NOMO-1 (cell line): ENCODE results near the gene REXO5.
A peak's percentile ranks its signal among the peaks of the same experiment; 100 is the strongest.
"Not testable (repeated sequence)": the region's sequence is repeated elsewhere in the genome, so short reads cannot be mapped to it uniquely, and the experiment has no call there.

Source experiments
- DNase-seq, 2 experiments: peaks; one replicate each; lab custom pipeline; 2025; ENCODE audit not compliant: unreplicated experiment in 2 of 2; lab: John Stamatoyannopoulos, UW

The REXO5 gene

GRCh38 chr16:20846030-20846429 lies 39.7 kb downstream of the REXO5 start:
- DNase-seq, result no peak

GRCh38 chr16:20846551-20846950 lies 40.2 kb downstream of the REXO5 start:
- no peak for DNase-seq

GRCh38 chr16:20847550-20847949 lies 41.2 kb downstream of the REXO5 start:
- DNase-seq, result no peak

- DNase-seq, result peak in 1 of 2 experiments; percentile 75
Measured at GRCh38 chr16:20849589-20850390, 43.5 kb downstream of the REXO5 start.

- no peak for DNase-seq
Measured at GRCh38 chr16:20850981-20851380, 44.7 kb downstream of the REXO5 start.

GRCh38 chr16:20851601-20852000 lies 45.3 kb downstream of the REXO5 start:
- no peak for DNase-seq

GRCh38 chr16:20853143-20853542 lies 46.8 kb downstream of the REXO5 start:
- no peak for DNase-seq

- DNase-seq, result no peak
Measured at GRCh38 chr16:20853981-20854620, 47.8 kb downstream of the REXO5 start.

- no peak for DNase-seq
Measured at GRCh38 chr16:20854963-20855362, 48.6 kb downstream of the REXO5 start.

GRCh38 chr16:20857281-20857680 lies 51.0 kb downstream of the REXO5 start:
- no peak for DNase-seq

GRCh38 chr16:20859229-20859628 lies 52.9 kb downstream of the REXO5 start:
- DNase-seq, result no peak

GRCh38 chr16:20859699-20860098 lies 53.4 kb downstream of the REXO5 start:
- no peak for DNase-seq

- no peak for DNase-seq
Measured at GRCh38 chr16:20860361-20860760, 54.0 kb downstream of the REXO5 start.

- not testable (repeated sequence) for DNase-seq
Measured at GRCh38 chr16:20860995-20861394, 54.7 kb downstream of the REXO5 start.

GRCh38 chr16:20862162-20862960 lies 56.0 kb downstream of the REXO5 start:
- no peak for DNase-seq

GRCh38 chr16:20864376-20864775 lies 58.0 kb downstream of the REXO5 start:
- DNase-seq, result not testable (repeated sequence)

GRCh38 chr16:20865420-20866131 lies 59.2 kb downstream of the REXO5 start:
- DNase-seq, result peak in 1 of 2 experiments; percentile 23

- no peak for DNase-seq
Measured at GRCh38 chr16:20866145-20866772, 59.9 kb downstream of the REXO5 start.

- DNase-seq, result no peak
Measured at GRCh38 chr16:20866801-20867200, 60.5 kb downstream of the REXO5 start.

- no peak for DNase-seq
Measured at GRCh38 chr16:20867585-20867984, 61.3 kb downstream of the REXO5 start.
